GM18951 (cell line): ENCODE results near the gene TMEM154.

Experiments
- POLR2A ChIP-seq: IDR thresholded peaks from 4 replicates; pipeline ENCODE4 v1.6.1; 2011; ENCODE audit warnings: mild to moderate bottlenecking; ENCODE audit not compliant: insufficient read length, insufficient read depth; ENCODE audit errors: extremely low read depth
- in situ Hi-C: fragments of 300-500 bp; cut with MboI; formaldehyde crosslinking; loops from one replicate; pipeline ENCODE4 v1.12.0; 2022; ENCODE audit warnings: low sequenced_read_pairs, mixed read lengths, inconsistent platforms; ENCODE audit not compliant: unreplicated experiment

Gene TMEM154

DNA sequence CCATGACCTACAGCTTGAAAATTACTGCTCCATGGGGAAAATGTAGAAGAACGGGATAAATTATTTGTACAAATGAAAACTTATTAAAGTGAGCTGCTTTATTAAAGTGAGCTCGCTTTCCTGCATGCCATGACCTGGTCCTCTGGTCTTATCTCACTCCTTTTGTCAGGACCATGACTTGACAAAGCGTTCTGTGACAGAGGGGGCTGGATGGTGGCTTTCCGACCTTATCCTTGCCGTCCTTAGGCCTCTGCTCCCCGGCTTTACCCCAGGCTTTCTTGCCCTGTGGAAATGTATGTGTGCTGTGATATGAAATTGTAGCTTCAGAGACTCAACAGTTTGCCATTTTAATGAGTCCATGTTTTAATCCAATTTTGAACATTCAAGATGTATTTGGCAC lies 99.9 kb downstream of the TMEM154 start:
- TF ChIP-seq POLR2A: no peak
- in situ Hi-C loops: no loop called here

DNA sequence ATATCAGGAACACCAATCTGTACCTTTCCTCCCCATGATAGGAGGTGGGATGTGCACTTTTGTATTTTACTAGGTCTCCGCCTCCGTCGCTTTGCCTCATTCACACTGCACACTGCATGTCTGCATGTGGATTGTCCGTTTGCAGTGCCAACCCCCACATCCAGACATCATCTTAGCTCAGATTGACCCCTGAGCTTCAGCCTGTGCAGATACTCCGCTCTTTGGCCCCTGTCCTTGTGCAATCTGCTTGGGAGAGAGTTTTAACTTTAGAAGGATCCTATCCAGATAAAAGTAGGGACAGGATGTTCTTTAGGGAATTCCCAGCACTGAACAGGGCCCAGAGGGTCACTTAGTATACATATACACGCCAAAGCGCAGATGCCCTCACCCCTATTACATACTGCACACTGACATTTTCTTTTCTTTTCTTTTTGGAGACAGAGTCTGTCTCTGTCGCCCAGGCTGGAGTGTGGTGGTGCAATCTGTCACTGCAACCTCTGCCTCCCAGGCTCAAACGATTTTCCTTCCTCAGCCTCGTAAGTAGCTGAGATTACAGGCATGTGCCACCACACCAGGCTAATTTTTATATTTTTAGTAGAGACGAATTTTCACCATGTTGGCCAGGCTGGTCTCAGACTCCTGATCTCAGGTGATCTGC lies 100.6 kb downstream of the TMEM154 start:
- TF ChIP-seq POLR2A: no peak
- in situ Hi-C loops: no loop called here

DNA sequence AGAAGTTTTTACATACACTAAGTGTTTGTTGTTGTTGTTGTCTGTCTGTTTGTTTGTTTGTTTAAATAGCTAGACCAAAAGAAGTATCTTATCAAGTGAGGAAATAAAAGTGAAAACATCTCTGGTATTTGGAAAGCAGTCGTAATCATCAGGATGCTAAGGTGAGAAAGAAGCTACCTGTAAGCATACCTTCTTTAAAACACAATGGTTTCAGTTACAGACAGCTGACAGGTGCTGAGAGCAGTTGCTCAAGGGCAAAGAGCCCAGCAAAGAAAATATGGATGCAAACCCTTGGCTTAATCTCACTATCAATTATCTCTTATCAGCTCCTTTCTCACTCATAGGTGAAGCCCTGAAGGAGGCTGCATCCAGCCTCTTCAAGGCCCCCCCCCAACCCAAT lies 101.1 kb downstream of the TMEM154 start:
- in situ Hi-C loops: no loop called here

DNA sequence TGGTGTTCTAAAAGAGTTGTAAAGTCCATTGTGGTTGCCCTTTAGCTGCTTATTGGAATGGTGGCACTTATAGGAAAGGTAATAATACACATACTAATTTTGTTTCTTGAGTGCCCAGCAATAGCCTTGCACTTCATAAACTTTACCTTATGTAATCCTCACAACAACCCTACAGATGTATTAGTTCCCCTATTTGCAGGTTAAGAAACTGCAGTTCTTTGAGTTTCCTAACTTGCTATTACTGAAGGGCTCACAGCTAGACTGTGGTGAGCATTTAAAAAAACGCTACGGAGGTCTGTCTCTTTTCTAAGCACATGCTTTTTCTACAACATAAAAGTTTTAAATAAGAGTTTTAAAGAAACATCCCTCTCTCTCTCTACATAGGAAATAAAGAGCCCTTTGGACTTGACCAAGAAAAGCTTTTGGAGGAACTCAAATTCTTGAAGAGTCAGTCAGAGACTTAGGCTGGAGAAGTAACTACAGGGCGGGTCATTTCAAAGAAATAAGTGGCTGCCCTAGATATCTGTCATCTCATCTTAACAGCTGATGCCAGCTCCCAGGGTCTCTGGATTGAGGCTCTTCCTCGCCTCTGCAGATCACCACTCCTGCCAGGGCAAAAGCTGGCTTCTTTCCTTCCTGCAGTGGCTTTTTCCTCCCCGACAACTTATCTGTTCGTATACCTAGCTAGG lies 101.9 kb downstream of the TMEM154 start:
- in situ Hi-C loops: no loop called here
- no peak for TF ChIP-seq POLR2A

More for the DNA sequence above, 101.1 kb downstream of the TMEM154 start:
- TF ChIP-seq POLR2A: no peak

DNA sequence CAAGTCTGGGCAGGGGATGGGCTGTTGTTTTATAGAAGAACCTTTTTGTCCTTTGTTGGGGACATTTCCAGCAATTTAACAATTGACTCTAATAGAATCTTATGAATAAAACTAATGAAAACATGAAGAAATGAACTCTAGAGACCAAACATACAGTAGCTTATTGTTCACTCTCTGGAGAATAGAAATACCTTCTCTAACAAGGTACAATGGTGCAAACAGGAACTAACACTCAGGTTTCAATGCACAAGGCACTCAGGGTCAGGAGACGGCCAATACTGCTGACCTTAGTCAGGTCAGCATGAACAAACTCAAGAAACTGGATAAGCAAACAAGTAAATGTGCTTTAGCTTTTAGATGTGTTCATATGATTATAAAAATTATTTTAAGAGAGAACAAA lies 104.3 kb downstream of the TMEM154 start:
- TF ChIP-seq POLR2A: no peak

DNA sequence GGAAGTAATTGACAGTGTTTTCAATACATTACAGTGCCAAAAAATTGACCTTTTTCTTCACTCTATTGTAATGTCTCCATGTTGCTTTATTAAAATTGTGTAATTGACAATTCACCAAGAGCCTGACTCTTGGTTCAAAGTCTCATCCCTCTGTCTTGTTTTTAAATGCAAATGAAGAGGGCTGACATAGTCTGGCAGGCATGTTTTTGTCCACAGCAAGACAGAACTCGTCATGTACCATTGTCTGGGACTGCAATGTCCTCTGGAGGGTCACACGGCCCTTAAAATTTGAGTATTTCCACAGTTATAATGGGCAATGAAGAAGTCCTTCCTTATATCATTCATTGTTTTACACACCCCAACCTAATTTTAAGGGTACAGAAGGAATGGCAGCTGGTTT lies 105.9 kb downstream of the TMEM154 start:
- in situ Hi-C loops: no loop called here

More for the DNA sequence above, 104.3 kb downstream of the TMEM154 start:
- in situ Hi-C loops: no loop called here

DNA sequence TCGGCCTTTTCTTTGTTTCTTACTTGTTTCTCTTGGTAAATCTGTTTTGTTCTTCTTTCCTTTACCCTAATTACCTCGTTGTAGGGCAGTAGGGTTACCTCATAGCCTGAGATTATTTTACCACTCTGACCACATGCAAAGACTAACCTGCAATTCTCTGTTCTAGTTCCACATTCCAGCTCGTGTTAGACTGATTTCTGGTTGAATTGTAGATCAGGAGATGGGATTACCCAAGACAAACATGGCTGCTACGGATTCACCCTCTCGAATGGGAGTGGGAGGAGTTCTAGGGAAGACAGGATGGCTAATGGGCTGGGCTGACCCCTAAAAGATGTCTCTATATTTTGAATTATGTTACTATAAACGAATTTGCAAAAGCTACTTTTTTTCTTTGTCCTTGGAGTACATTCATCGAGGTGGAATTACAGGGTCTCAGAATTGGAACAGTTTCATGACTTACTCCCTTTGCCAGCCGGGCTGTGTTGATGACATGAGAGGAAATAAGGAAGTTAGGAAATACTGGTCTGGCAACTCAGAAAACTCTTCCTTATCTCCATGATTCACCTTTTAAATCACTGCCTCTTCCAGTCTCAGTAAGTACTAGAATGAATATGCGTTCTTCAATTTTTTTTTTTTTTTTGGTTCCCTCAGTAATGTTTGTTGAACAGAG lies 107.2 kb downstream of the TMEM154 start:
- in situ Hi-C loops: no loop called here
- no peak for TF ChIP-seq POLR2A

More for the DNA sequence above, 105.9 kb downstream of the TMEM154 start:
- TF ChIP-seq POLR2A: no peak

DNA sequence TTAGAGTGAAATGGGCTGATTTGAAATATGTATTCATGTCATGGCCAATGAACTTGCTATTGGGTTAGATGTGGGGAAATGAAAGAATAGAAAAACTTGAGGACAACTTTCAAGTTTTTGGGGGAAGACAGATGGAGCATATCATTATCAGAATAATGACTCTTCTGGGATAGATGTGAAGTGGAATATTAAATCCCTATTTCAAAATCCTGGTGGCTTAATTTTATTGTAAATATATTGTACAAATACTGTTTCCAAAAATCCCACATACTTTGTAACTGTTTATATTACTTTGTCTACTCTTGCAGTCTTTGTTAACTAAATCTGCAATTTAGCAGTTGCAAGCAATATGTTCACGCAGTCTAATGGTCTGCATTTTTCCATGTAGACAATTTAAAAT lies 108.0 kb downstream of the TMEM154 start:
- in situ Hi-C loops: no loop called here
- TF ChIP-seq POLR2A: no peak

DNA sequence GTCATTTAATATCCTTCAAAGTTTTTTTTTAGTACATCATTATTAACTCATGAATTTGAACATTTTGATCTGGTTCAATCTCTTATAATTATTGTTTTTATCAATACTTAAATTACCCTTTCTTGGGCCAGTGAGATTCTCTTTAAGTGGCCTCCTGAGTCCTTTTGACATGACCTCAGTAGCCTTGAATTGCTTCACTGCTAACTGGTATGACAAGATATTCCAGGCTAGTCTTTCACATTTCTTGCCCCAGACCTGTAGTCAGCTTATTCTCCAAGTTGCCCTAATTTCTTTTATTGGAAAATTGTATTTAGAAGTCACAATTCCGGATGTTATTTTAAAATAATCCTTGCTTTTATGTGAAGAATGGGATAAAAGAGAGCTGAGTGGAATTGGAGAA lies 108.5 kb downstream of the TMEM154 start:
- in situ Hi-C loops: no loop called here
- no peak for TF ChIP-seq POLR2A
